Activated naive CD4-positive, alpha-beta T cell treated with Interleukin-2 at 50 U/mL for 16 hours (primary cell): Measurements from ENCODE around the gene DYNLL2.
A peak's percentile ranks its signal among the peaks of the same experiment; 100 is the strongest.
"Not testable (repeated sequence)": the region's sequence is repeated elsewhere in the genome, so short reads cannot be mapped to it uniquely, and the experiment has no call there.

ENCODE experiments used
- DNase-seq: peaks from one replicate; pipeline ENCODE4 v3.0.0-alpha.2; 2020

The DYNLL2 gene

DNA sequence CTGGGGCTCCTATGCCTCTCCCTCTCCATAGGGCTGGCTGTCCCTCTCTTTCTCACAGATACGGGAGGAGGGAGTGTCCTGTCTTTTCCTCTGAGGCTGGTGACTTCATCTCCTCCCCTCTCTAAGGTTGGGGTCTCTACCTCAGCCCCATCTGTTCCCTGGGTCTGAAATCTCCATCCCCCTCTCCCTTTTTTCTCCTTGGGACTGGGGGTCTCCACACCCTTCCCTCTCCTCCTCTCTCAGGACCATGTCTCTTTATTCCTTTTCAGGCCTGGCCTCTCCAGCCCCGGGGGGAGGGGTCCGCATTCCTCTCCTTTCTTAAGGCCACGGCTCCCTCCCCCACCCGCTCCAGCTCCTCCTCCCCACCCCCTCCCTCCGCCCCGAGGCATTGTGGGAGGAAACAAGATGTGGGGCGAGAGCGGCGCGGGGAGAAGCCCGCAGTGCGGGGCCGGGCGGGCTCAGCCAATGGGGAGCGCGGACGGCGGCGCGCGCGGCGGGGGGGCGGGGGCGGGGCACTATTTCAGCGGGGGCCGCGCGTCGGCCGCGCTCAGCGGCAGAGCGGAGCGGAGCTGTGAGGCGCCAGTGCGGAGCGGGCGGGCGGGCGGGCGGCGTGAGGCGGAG is at the start of gene DYNLL2:
TSS of gene DYNLL2 (plus strand) at position 550 of the 621 bp plus-strand sequence. CDS start 3,672 bp downstream, outside the sequence.
- peak; percentile 90 for DNase-seq

DNA sequence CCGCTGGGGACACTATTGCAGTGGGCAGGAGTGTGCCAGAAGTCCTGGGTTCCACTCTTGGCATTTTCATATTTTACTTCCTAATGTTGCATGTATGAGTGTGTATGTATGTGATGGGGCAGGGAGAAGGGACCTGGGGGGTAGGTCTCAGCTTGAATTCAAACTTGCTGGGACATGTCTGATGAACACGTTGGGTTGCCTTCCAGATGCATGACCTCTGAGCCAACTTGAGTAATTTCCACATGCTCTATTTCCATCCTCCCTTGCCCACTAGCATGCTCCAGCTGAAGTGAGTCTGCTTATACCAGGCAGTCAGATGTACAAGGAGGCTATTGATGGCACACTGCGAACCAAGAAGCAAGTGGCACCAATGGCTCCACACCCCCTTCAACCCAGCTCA is 43.2 kb upstream of the DYNLL2 start:
- no peak for DNase-seq

DNA sequence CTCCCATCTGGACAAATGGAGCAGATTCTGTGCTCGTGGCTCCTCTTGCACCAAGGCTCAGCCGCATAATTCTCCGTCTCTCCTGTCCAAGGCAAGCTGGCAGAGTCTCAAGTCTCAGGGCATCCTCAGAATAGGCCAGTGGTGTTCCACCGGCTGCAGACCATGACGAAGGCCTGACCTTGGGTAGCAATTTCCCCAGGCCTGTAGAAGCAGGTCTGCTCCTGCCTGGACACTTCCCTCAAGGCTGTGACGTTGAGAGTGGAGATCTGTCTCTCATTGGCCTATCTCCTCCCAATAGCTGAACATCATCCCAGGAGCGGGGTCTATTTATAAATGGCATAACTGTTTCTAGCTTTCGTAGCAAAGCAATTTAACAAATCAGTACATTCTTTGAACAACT is 42.8 kb upstream of the DYNLL2 start:
- DNase-seq: no peak

- DNase-seq: no peak
Observed at GRCh38 chr17:58041161-58041560, 42.1 kb upstream of the DYNLL2 start.

DNA sequence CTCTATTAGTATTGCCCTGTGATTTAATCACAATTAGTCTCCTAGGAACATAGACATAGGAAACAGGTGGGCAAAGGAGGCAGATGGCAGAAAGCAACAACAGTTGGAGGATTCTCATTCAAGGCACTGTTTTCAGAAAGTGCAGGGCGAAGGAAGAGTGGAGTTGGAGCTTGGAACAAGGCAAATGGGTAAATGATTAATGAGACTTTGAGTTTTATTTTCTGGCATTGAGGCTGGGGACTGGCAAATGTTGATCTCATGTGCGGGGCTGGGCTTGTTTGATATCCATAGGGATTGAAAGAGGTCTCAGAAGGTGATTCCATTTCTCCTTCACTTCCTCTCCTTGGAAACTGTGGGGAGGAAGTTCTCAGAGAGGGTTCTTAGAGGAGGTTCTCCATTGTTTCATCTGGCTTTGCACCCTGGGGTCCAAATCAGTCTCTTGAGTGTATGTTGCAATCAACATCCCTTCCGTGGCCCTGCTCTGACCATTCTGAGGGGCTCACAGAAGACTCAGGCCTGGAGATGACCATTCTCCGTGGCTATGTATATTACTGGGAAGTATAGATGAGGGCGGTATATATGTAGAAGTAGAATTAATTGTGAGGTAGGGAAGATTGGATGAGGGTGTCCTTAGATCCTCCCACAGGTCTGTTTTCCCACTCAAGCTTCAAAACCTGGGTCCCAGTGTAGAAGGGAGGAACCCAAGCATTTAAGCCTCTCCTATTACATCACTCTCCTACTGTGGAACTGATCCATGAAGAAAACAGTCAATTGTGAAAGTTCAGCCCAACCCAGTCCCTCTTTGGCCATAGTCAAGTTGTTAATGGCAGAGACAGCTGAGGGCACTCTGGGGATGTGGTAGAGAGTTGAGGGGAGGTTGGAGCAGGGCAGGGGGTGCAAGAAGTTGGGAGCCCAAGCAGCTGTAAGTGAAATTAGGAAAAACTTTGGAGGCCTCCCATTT is 39.7 kb upstream of the DYNLL2 start:
- DNase-seq: no peak

DNA sequence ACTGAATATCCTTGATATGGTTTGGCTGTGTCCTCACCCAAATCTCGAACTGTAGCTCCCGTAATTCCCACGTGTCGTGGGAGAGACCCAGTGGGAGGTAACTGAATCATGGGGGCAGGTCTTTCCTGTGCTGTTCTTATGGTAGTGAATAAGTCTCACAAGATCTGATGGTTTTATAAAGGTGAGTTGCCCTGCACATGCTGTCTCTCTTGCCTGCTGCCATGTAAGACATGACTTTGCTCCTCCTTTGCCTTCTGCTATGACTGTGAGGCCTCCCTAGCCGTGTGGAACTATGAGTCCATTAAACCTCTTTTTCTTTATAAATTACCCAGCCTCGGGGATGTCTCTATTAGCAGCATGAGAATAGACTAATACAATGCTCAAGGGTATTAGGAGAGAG is 39.0 kb upstream of the DYNLL2 start:
- DNase-seq: not testable (repeated sequence)

- no peak for DNase-seq
Observed at GRCh38 chr17:58046239-58047094, 36.8 kb upstream of the DYNLL2 start.

DNA sequence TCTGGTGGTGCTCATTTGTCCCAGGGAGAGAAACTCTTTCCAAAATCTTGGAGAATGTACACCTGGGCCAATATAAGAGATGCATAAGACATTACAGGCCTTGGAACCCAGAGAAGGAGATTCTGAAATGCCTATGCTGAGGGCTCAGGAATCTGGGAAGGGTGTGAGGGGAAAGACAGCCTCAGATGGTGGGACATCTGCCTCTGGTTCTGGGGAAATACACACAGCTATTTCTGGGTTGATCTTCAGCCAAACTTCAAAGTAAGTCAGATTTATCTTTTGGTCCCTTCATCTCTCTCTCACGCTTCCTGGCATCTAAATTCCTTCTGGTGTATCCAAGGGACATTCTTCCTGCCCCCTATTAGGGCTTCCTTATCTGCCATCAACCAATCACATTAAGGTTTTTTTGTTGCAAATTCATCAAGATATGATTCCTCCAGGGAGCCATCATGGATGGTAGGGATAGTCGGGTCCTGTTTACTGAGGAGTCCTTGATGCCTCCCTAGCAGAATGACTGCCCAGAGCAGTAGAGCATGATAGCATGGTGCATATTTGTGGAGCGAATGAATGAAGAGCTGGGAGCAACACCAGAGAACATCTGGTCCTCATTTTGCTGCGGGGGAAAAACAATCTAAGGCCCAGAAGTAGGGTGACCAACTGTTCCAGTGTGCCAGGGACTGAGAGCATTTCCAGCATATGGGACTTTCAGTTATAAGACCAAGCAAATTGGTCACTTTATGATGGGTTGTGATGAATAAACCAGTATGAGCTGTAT is 35.7 kb upstream of the DYNLL2 start:
- no peak for DNase-seq

DNA sequence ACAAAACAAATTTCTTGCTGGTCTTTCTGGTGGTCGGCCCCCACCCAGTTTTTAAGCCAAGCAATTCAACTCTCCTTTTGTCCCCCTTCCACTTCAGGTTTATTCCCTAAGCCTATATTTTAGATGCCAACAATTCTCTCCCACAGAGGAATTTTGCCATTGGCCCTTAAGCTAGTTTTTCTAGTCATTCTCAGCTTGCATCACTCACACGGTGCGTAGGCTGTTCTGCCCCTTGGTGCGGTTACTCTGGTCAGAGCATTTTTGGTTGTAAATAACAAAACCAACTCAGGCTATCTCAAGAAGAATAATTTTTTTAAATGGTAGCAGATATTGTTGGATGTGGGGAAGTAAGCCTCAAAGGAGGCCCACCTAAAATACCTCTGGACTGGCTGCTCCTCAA is 33.7 kb upstream of the DYNLL2 start:
- no peak for DNase-seq

- no peak for DNase-seq
Observed at GRCh38 chr17:58050966-58051365, 32.3 kb upstream of the DYNLL2 start.

GRCh38 chr17:58051468-58051867 is 31.8 kb upstream of the DYNLL2 start:
- DNase-seq: no peak

DNA sequence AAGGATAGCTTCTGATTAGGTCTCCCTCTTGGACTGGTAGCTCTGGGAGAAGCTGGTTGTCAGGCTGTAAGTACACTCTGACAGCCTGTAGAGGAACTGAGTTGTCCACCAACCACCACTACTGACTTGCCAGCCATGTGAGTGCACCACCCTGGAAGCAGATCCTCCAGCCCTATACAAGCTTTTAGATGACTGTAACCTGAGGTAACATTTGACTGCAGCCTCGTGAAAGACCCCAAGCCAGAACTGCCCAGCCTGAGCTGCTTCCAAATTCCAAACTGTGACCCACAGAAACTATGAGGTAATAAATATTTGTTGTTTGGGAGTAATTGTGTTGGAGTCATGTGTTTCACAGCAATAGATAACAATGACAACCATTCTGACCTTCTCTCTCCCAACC is 30.8 kb upstream of the DYNLL2 start:
- no peak for DNase-seq

- DNase-seq: peak; percentile 10
Observed at GRCh38 chr17:58052945-58053715, 30.1 kb upstream of the DYNLL2 start.

- DNase-seq: no peak
Observed at GRCh38 chr17:58054641-58055040, 28.6 kb upstream of the DYNLL2 start.

DNA sequence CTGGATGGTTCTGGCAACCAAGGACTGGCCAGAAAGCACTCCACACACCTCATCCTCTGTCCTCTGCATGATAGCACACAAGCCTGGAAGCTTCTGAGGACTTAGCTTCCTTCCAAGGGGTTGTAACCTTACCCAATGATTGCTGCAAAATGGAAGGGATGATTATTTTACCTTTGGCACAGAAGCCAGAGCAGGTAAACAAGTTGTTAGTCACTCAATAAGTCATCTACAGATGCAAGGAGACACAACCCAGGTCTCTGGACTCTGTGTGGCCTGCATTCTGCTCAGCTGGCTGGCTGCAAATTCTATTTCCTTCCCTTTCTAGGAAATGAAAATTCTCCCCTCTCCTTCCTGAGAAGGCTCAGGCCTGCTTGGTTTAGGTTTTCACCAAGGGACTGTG is 26.7 kb upstream of the DYNLL2 start:
- DNase-seq: no peak

DNA sequence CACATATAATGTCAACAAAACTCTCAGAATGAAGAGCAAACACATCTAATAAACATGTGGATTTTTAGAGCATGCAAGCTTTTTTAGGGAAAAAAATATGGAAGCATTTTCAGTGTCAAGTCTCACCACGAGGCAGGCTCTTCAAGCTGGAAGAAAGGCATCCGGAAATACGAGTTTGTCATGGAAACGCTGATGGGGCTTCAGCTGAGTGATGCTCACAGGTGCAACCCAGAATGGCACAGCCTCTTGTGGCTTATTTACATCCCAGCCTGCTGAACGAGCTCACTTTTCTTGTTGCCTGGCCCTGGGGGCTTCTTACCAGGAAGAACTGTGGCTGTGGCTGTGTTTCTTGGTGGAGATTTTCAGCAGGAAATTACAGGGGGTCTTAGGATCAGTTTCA is 24.1 kb upstream of the DYNLL2 start:
- no peak for DNase-seq

DNA sequence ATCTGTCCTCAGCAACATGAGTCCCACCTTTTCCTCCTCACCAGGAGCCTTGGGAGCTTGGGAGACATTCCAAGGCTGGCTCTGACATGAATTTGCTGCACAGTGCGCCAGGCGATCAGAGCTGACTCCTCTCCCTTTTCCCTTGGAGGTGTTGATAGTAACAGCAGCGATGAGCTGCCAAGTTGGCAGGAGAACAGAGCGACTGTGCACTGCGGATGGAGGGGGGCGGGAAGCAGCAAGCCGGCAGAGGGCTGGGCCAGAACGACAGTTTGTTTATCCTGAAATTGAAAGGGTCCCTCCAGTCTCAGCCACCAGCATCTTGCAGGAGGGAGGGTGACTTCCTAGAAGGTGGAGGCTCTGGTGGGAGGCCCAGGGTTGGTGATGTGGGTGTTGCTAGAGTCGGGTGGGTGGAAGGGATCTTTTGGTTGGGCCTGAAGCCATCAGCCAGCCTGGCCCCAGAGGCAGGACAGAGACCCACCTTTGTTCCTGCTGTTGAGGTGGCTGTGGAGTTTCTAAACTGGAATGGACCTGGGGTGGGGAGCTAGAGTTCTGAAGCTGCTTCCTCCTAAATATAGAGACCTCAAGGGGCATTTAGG is 22.5 kb upstream of the DYNLL2 start:
- no peak for DNase-seq

DNA sequence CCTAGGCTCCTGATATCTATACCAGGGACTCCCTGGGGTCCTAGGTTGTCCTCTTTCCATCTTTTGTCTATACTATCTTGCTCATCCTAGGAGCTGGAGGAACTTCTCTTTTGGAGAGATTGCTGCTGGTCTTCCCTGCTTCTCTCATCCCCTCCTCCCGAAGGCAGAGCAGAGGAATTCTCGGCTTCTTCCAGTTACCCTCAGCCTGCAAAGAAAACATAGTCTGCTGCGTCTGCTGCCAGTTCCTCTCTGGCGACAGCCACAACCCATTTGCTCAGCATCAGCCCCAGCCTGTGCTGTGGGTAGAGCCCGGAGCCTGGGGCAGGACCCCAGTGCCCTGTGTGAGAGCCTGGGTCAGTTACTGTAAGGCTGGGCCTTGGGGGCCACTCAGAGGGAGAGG is 21.5 kb upstream of the DYNLL2 start:
- DNase-seq: no peak

DNA sequence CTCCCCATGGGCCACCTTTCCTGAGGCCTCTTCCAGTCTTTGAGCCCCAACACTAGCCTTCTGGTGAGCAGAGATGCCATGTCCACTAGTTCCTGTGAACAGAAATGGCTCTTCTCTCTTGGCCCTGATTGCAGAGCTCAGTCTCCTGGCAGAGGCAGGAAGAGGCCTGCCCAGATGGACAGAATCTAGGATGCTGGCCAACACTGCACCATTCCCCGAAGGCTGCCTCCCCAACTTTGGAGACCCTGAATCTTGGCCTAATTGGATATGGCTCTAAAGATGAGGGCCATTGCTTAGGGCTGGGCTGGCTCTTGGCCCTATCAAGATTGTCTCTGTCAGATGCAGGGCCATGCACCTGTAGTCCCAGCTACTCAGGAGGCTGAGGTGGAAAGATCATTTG is 18.0 kb upstream of the DYNLL2 start:
- no peak for DNase-seq

DNA sequence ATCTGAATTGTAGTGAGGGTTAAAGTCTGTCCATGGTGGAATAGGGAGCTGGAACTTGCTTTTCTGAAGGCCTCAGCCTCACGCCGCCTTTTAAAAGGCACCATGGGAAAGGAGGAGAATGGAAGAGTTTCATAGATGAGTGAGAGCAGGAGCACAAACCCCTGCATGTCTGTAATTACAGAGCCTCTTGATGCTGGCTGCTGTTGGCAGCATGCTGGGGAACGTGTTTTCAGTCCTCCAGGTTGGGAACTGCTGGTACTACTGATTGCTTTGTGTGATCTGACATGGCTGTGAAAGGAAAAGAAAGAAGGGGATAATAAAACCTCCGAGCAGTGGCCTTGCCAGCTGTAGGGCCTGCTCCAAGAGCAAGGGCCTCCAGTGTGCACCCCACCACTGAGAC is 16.8 kb upstream of the DYNLL2 start:
- DNase-seq: no peak

GRCh38 chr17:58072862-58073261 is 10.4 kb upstream of the DYNLL2 start:
- DNase-seq: no peak
